Activated T-helper 9 cell treated with anti-CD3 and anti-CD28 coated beads, Interleukin-2, amount 50 U/mL, for 16 hours (primary cell): ENCODE data around the gene MANEA.
"Not testable (repeated sequence)": the region's sequence is repeated elsewhere in the genome, so short reads cannot be mapped to it uniquely, and the experiment has no call there.

Source experiments
- DNase-seq: peaks from one replicate; pipeline ENCODE4 v3.0.0-alpha.2; 2020; ENCODE audit warnings: low read depth

MANEA gene

GRCh38 chr6:95577304-95578105, at the start of gene MANEA:
MANEA (plus strand) TSS chr6:95577535; CDS start chr6:95586440, 8,905 bp downstream.
- DNase-seq: peak; percentile 60

- no peak for DNase-seq
Observed at GRCh38 chr6:95529762-95530161, 47.6 kb upstream of the MANEA start.

- DNase-seq: no peak
Observed at GRCh38 chr6:95530176-95530819, 47.0 kb upstream of the MANEA start.

- DNase-seq: no peak
Observed at GRCh38 chr6:95543798-95544197, 33.5 kb upstream of the MANEA start.

- no peak for DNase-seq
Observed at GRCh38 chr6:95544517-95545225, 32.7 kb upstream of the MANEA start.

- DNase-seq: no peak
Observed at GRCh38 chr6:95545226-95545625, 32.1 kb upstream of the MANEA start.

GRCh38 chr6:95545686-95546085, 31.6 kb upstream of the MANEA start:
- no peak for DNase-seq

- no peak for DNase-seq
Observed at GRCh38 chr6:95546148-95546547, 31.2 kb upstream of the MANEA start.

GRCh38 chr6:95547043-95547442, 30.3 kb upstream of the MANEA start:
- no peak for DNase-seq

- no peak for DNase-seq
Observed at GRCh38 chr6:95548188-95548786, 29.0 kb upstream of the MANEA start.

- DNase-seq: no peak
Observed at GRCh38 chr6:95551678-95552324, 25.5 kb upstream of the MANEA start.

GRCh38 chr6:95553880-95554279, 23.5 kb upstream of the MANEA start:
- DNase-seq: no peak

GRCh38 chr6:95560956-95561355, 16.4 kb upstream of the MANEA start:
- not testable (repeated sequence) for DNase-seq

GRCh38 chr6:95569560-95569959, 7.8 kb upstream of the MANEA start:
- DNase-seq: no peak

- no peak for DNase-seq
Observed at GRCh38 chr6:95572098-95572497, 5.2 kb upstream of the MANEA start.

GRCh38 chr6:95574811-95575210, 2.5 kb upstream of the MANEA start:
- DNase-seq: no peak

- no peak for DNase-seq
Observed at GRCh38 chr6:95576218-95576997, 927 bp upstream of the MANEA start.

- DNase-seq: no peak
Observed at GRCh38 chr6:95576998-95577303, 384 bp upstream of the MANEA start.

GRCh38 chr6:95578106-95578410, 723 bp downstream of the MANEA start:
- DNase-seq: no peak

- DNase-seq: no peak
Observed at GRCh38 chr6:95581073-95581472, 3.7 kb downstream of the MANEA start.

GRCh38 chr6:95584226-95584625, 6.9 kb downstream of the MANEA start:
- not testable (repeated sequence) for DNase-seq

GRCh38 chr6:95587989-95588388, 10.7 kb downstream of the MANEA start:
- no peak for DNase-seq
